Sigmoid colon (tissue), 4 donors: ENCODE results near the gene KRTAP1-3.

Experiments
- CTCF ChIP-seq, 4 experiments: fragments of 450-650 bp in 3 of 4; fragments of 200-600 bp in 1 of 4; IDR thresholded peaks; one replicate each; pipeline ENCODE4 v1.5.1; 2016 to 2019; ENCODE audit warnings: antibody characterized with exemption in 4 of 4, mild to moderate bottlenecking in 3 of 4, moderate library complexity in 2 of 4
- EP300 ChIP-seq, 4 donors: sonication (generic); formaldehyde crosslinking; IDR thresholded peaks; one replicate each; pipeline ENCODE4 v1.6.1; 2017; ENCODE audit warnings: antibody characterized with exemption in 4 of 4
- POLR2A ChIP-seq, 2 donors: fragments of 450-650 bp; IDR thresholded peaks; one replicate each; pipeline ENCODE4 v1.6.1; 2016; ENCODE audit warnings: antibody characterized with exemption in 2 of 2, mild to moderate bottlenecking in 2 of 2, moderate library complexity in 2 of 2
- POLR2AphosphoS5 ChIP-seq, 4 donors: sonication (generic); formaldehyde crosslinking; IDR thresholded peaks; one replicate each; pipeline ENCODE4 v1.6.1; 2017; ENCODE audit warnings: antibody characterized with exemption in 4 of 4

- TF ChIP-seq CTCF (IDR thresholded peaks at IDR 0.05) (no peak), POLR2AphosphoS5 (IDR thresholded peaks at IDR 0.05) (no peak), POLR2A (IDR thresholded peaks at IDR 0.05) (no peak), EP300 (IDR thresholded peaks at IDR 0.05) (no peak)
Measured at GRCh38 chr17:41015454-41015853, 19.2 kb downstream of the KRTAP1-3 start.
